Osteocyte (in vitro differentiated cells): Measurements from ENCODE around the gene MUC4. TPM values are rescaled to one million over a fixed set of nuclear protein-coding genes. Genes with fewer than 3 reads are reported as not detected.

Experiments
- DNase-seq: peaks from one replicate; pipeline ENCODE4 v3.0.0; 2021; ENCODE audit warnings: mixed read lengths; ENCODE audit not compliant: unreplicated experiment; ENCODE audit errors: extremely low spot score
- H3K27ac Mint-ChIP-seq: one replicate; pipeline ENCODE4 v1.8.0; 2021; ENCODE audit warnings: mild to moderate bottlenecking, mixed read lengths; ENCODE audit not compliant: unreplicated experiment
- H3K27me3 Mint-ChIP-seq: one replicate; pipeline ENCODE4 v1.8.0; 2021; ENCODE audit warnings: mixed read lengths; ENCODE audit not compliant: unreplicated experiment
- H3K36me3 Mint-ChIP-seq: one replicate; pipeline ENCODE4 v1.8.0; 2021; ENCODE audit warnings: mixed read lengths; ENCODE audit not compliant: unreplicated experiment
- H3K4me1 Mint-ChIP-seq: one replicate; pipeline ENCODE4 v1.8.0; 2021; ENCODE audit warnings: mixed read lengths; ENCODE audit not compliant: unreplicated experiment
- H3K4me3 Mint-ChIP-seq: one replicate; pipeline ENCODE4 v1.8.0; 2021; ENCODE audit warnings: mild to moderate bottlenecking, moderate library complexity, mixed read lengths; ENCODE audit not compliant: unreplicated experiment
- H3K9me3 Mint-ChIP-seq: one replicate; pipeline ENCODE4 v1.8.0; 2021; ENCODE audit warnings: mixed read lengths; ENCODE audit not compliant: unreplicated experiment
- total RNA-seq: library from RNA; stranded (reverse); gene quantifications from 2 replicates; pipeline ENCODE4 v1.2.1, GENCODE V29; 2021
- TF ChIP-seq, protein P1 (sequence below): fragments of 200-600 bp; sonication (generic); IDR thresholded peaks from 2 replicates; pipeline ENCODE4 v1.5.0; 2021; ENCODE audit warnings: antibody characterized with exemption, mild to moderate bottlenecking, moderate library complexity

MUC4 gene
- total RNA-seq, 1 donor from 2014 or later, result not detected

GRCh38 chr3:195754141-195754540, 57.6 kb downstream of the MUC4 start:
- TF ChIP-seq, protein P1, sequence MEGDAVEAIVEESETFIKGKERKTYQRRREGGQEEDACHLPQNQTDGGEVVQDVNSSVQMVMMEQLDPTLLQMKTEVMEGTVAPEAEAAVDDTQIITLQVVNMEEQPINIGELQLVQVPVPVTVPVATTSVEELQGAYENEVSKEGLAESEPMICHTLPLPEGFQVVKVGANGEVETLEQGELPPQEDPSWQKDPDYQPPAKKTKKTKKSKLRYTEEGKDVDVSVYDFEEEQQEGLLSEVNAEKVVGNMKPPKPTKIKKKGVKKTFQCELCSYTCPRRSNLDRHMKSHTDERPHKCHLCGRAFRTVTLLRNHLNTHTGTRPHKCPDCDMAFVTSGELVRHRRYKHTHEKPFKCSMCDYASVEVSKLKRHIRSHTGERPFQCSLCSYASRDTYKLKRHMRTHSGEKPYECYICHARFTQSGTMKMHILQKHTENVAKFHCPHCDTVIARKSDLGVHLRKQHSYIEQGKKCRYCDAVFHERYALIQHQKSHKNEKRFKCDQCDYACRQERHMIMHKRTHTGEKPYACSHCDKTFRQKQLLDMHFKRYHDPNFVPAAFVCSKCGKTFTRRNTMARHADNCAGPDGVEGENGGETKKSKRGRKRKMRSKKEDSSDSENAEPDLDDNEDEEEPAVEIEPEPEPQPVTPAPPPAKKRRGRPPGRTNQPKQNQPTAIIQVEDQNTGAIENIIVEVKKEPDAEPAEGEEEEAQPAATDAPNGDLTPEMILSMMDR, result no peak
- no peak overlapping the region for H3K27ac Mint-ChIP-seq
- no peaks in the 10 kb centered on the region for H3K36me3 Mint-ChIP-seq
- no peak for DNase-seq
- H3K4me1 Mint-ChIP-seq, result peaks cover 2% of the 10 kb centered on the region
- peaks cover 19% of the 10 kb centered on the region for H3K27me3 Mint-ChIP-seq
- no peak overlapping the region for H3K4me3 Mint-ChIP-seq
- no peaks in the 10 kb centered on the region for H3K9me3 Mint-ChIP-seq

DNA sequence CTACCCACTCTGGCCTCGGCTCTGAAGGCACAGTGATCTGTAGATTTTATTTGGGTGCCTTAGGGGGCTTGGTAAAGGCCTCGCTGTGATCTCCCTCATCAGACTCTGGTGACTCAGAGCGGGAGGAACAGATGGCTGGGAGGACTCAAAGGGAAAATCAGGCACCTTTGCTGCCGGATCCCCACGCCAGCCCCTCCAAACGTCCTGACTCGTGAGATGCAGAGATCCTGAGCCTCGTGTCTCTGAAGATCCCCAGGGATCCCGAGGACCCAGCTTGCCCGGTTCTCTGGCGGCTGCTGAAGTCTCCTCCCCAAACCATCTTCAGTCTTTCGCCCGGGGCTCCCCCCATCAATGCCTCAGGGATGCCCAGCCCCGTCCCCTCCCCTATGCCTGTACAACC, 58.1 kb downstream of the MUC4 start:
- TF ChIP-seq, protein P1, result no peak
- Mint-ChIP-seq H3K27ac (no peak overlapping the region), H3K4me1 (peaks cover 2% of the 10 kb centered on the region), H3K4me3 (no peak overlapping the region), H3K36me3 (peaks cover 2% of the 10 kb centered on the region), H3K9me3 (no peaks in the 10 kb centered on the region), H3K27me3 (peaks cover 19% of the 10 kb centered on the region)
- DNase-seq, result no peak

- peaks cover 2% of the 10 kb centered on the region for H3K36me3 Mint-ChIP-seq
- DNase-seq, result no peak
- H3K27me3 Mint-ChIP-seq, result peaks cover 15% of the 10 kb centered on the region
- H3K4me3 Mint-ChIP-seq, result no peak overlapping the region
- H3K9me3 Mint-ChIP-seq, result no peaks in the 10 kb centered on the region
- peaks cover 2% of the 10 kb centered on the region for H3K4me1 Mint-ChIP-seq
- H3K27ac Mint-ChIP-seq, result peak overlapping the region; percentile 18
- TF ChIP-seq, protein P1, result no peak
Observed at GRCh38 chr3:195752546-195753331, 59.0 kb downstream of the MUC4 start.

DNA sequence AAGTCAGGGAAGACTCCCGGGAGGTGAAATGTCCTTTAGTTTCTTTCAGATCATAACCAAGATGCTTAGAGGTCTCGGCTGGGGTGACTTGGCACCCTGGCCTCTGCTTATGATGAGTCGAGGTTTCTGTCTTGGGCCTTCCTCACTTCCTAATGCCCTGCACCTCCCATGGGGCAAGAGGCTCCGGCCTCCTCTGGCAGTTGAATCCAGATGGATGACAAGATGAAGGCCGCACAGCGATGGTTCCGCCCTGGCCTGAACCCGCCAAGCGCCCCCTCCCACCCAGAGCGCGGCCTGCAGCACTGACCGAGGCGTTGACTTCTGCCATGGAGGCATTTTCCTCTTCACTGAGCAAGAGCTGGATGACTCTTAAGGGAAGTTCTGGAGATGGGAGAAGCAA, 59.7 kb downstream of the MUC4 start:
- no peak overlapping the region for H3K27ac Mint-ChIP-seq
- peaks cover 2% of the 10 kb centered on the region for H3K4me1 Mint-ChIP-seq
- no peak for DNase-seq
- peaks cover 3% of the 10 kb centered on the region for H3K36me3 Mint-ChIP-seq
- H3K27me3 Mint-ChIP-seq, result peaks cover 14% of the 10 kb centered on the region
- TF ChIP-seq, protein P1, result no peak
- no peaks in the 10 kb centered on the region for H3K9me3 Mint-ChIP-seq
- H3K4me3 Mint-ChIP-seq, result no peak overlapping the region

DNA sequence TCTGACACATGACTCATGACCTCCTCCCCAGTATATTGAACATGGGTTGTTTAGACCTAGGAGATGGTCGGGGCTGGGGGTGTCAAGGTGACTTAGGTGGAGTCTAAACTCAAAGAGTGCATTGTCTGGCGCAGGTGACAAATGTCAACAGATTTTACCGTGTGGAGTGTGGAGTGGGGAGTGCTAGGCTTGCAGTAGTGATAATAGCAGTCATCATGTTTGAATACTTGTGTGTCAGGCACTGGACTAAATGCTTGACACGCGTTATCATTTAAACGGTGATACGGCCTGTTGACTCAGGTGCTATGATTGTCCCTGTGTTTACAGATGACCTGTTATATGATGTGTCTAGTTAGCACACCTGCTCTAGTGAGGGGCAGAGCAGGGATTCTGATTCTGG, 60.2 kb downstream of the MUC4 start:
- DNase-seq, result no peak
- Mint-ChIP-seq H3K4me1 (peaks cover 5% of the 10 kb centered on the region), H3K4me3 (no peak overlapping the region), H3K27me3 (peaks cover 15% of the 10 kb centered on the region), H3K9me3 (no peaks in the 10 kb centered on the region), H3K27ac (no peak overlapping the region), H3K36me3 (peaks cover 5% of the 10 kb centered on the region)
- TF ChIP-seq, protein P1, result no peak
